Loucy (cell line): ENCODE results near the gene C17orf114.

ENCODE experiments used
- H2AFZ ChIP-seq: fragments of 200-600 bp; sonication (generic); 2 replicates; pipeline ENCODE4 v1.6.0; 2016; ENCODE audit warnings: antibody characterized with exemption, mild to moderate bottlenecking, low read length, moderate library complexity
- H3F3A ChIP-seq: fragments of 200-600 bp; 2 replicates; pipeline ENCODE4 v1.6.0; 2016; ENCODE audit warnings: antibody characterized with exemption, low read depth, mild to moderate bottlenecking
- H3K27me3 ChIP-seq: fragments of 200-600 bp; sonication (generic); 2 replicates; pipeline ENCODE4 v1.6.1; 2014; ENCODE audit warnings: low read length, mild to moderate bottlenecking; ENCODE audit not compliant: insufficient read depth, poor library complexity, severe bottlenecking
- H3K36me3 ChIP-seq: fragments of 200-600 bp; sonication (generic); 2 replicates; pipeline ENCODE4 v1.6.1; 2016; ENCODE audit warnings: low read length; ENCODE audit not compliant: insufficient read depth
- H3K4me1 ChIP-seq: fragments of 200-600 bp; sonication (generic); 2 replicates; pipeline ENCODE4 v1.5.1; 2014; ENCODE audit warnings: low read length, mild to moderate bottlenecking; ENCODE audit not compliant: insufficient read depth, poor library complexity, severe bottlenecking
- H3K4me2 ChIP-seq: fragments of 200-600 bp; sonication (generic); 2 replicates; pipeline ENCODE4 v1.6.0; 2014; ENCODE audit warnings: antibody characterized with exemption, low read length, low read depth, mild to moderate bottlenecking; ENCODE audit not compliant: poor library complexity, severe bottlenecking
- H3K4me3 ChIP-seq: fragments of 200-600 bp; sonication (generic); 2 replicates; pipeline ENCODE4 v1.5.1; 2014; ENCODE audit warnings: low read length, mild to moderate bottlenecking, mixed read lengths; ENCODE audit not compliant: poor library complexity, severe bottlenecking
- H3K79me2 ChIP-seq: fragments of 200-600 bp; sonication (generic); 2 replicates; pipeline ENCODE4 v1.6.1; 2014; ENCODE audit warnings: low read length; ENCODE audit not compliant: insufficient read depth
- H3K9ac ChIP-seq: fragments of 200-600 bp; sonication (generic); 2 replicates; pipeline ENCODE4 v1.6.0; 2014; ENCODE audit warnings: mild to moderate bottlenecking, low read depth, low read length, moderate library complexity; ENCODE audit not compliant: poor library complexity, severe bottlenecking
- H3K9me2 ChIP-seq: fragments of 200-600 bp; sonication (generic); replicated peaks from 2 replicates; pipeline ENCODE4 v1.6.1; 2016; ENCODE audit warnings: low read depth, low read length, mixed read lengths
- H3K9me3 ChIP-seq: fragments of 200-600 bp; sonication (generic); 2 replicates; pipeline ENCODE4 v1.6.1; 2014; ENCODE audit warnings: mild to moderate bottlenecking, antibody characterized with exemption, low read length, low read depth; ENCODE audit not compliant: insufficient read depth
- H4K20me1 ChIP-seq: fragments of 200-600 bp; sonication (generic); 2 replicates; pipeline ENCODE4 v1.6.0; 2014; ENCODE audit warnings: antibody characterized with exemption, low read length, mild to moderate bottlenecking; ENCODE audit not compliant: insufficient read depth, poor library complexity, severe bottlenecking
- CTCF ChIP-seq: fragments of 200-600 bp; sonication (generic); conservative IDR thresholded peaks from 2 replicates; pipeline ENCODE4 v1.5.1; 2014; ENCODE audit warnings: mild to moderate bottlenecking, antibody characterized with exemption, low read length
- EZH2phosphoT487 ChIP-seq: fragments of 200-600 bp; IDR thresholded peaks from 2 replicates; pipeline ENCODE4 v1.6.1; 2018; ENCODE audit warnings: antibody characterized with exemption, mild to moderate bottlenecking, moderate library complexity, borderline replicate concordance

C17orf114 gene

GRCh38 chr17:4827399-4827798, 25.3 kb upstream of the C17orf114 start:
- Histone ChIP-seq H3K4me3 (no peak overlapping the region), H3K4me2 (no peak overlapping the region), H3K9ac (no peak overlapping the region), H3F3A (no peaks in the 10 kb centered on the region), H4K20me1 (no peaks in the 10 kb centered on the region), H3K36me3 (no peaks in the 10 kb centered on the region), H3K79me2 (no peaks in the 10 kb centered on the region), H3K4me1 (no peaks in the 10 kb centered on the region), H3K9me2 (no peaks in the 10 kb centered on the region), H2AFZ (no peak overlapping the region), H3K27me3 (no peaks in the 10 kb centered on the region), H3K9me3 (no peaks in the 10 kb centered on the region)
- no peak for TF ChIP-seq CTCF
- no peak for TF ChIP-seq EZH2phosphoT487

GRCh38 chr17:4823373-4824089, 21.4 kb upstream of the C17orf114 start:
- Histone ChIP-seq H3K4me3 (no peak overlapping the region), H3F3A (no peaks in the 10 kb centered on the region), H3K9me2 (no peaks in the 10 kb centered on the region), H3K79me2 (no peaks in the 10 kb centered on the region), H3K4me1 (no peaks in the 10 kb centered on the region), H3K27me3 (no peaks in the 10 kb centered on the region), H3K9ac (no peak overlapping the region), H4K20me1 (no peaks in the 10 kb centered on the region), H2AFZ (no peak overlapping the region), H3K36me3 (no peaks in the 10 kb centered on the region), H3K9me3 (no peaks in the 10 kb centered on the region), H3K4me2 (no peak overlapping the region)
- TF ChIP-seq EZH2phosphoT487 (no peak), CTCF (no peak; the same call in 1 of the 2 replicates)

GRCh38 chr17:4822835-4823234, 20.7 kb upstream of the C17orf114 start:
- Histone ChIP-seq H2AFZ (no peak overlapping the region), H3K36me3 (no peaks in the 10 kb centered on the region), H3K9me2 (no peaks in the 10 kb centered on the region), H3K4me1 (no peaks in the 10 kb centered on the region), H3K27me3 (no peaks in the 10 kb centered on the region), H3K4me2 (no peak overlapping the region), H3K9me3 (no peaks in the 10 kb centered on the region), H4K20me1 (no peaks in the 10 kb centered on the region), H3K4me3 (no peak overlapping the region), H3K9ac (no peak overlapping the region), H3F3A (no peaks in the 10 kb centered on the region), H3K79me2 (no peaks in the 10 kb centered on the region)
- TF ChIP-seq CTCF: no peak
- TF ChIP-seq EZH2phosphoT487: no peak
